Hepatocyte (in vitro differentiated cells): ENCODE results near the gene STAT4. TPM values are rescaled to one million over a fixed set of nuclear protein-coding genes. Genes with fewer than 3 reads are reported as not detected.

Source experiments
- DNase-seq: peaks from one replicate; pipeline ENCODE4 v3.0.0-alpha.2; 2016; ENCODE audit warnings: low spot score
- H2AFZ ChIP-seq: fragments of 200-600 bp; sonication (generic); 2 replicates; pipeline ENCODE4 v1.6.0; 2016; ENCODE audit warnings: antibody characterized with exemption, mild to moderate bottlenecking
- H3K27ac ChIP-seq: fragments of 200-600 bp; sonication (generic); 2 replicates; pipeline ENCODE4 v1.5.1; 2016; ENCODE audit warnings: mild to moderate bottlenecking
- H3K27me3 ChIP-seq: fragments of 200-600 bp; sonication (generic); 2 replicates; pipeline ENCODE4 v1.6.1; 2016
- H3K36me3 ChIP-seq: fragments of 200-600 bp; sonication (generic); replicated peaks from 2 replicates; pipeline ENCODE4 v1.5.1; 2016; ENCODE audit warnings: low read depth; ENCODE audit not compliant: insufficient read depth
- H3K4me1 ChIP-seq: fragments of 200-600 bp; sonication (generic); 2 replicates; pipeline ENCODE4 v1.5.1; 2016; ENCODE audit warnings: mild to moderate bottlenecking, moderate library complexity; ENCODE audit not compliant: insufficient read depth
- H3K4me2 ChIP-seq: fragments of 200-600 bp; sonication (generic); 2 replicates; pipeline ENCODE4 v1.6.0; 2016
- H3K4me3 ChIP-seq: fragments of 200-600 bp; sonication (generic); 2 replicates; pipeline ENCODE4 v1.5.1; 2016; ENCODE audit warnings: mild to moderate bottlenecking
- H3K79me2 ChIP-seq: fragments of 200-600 bp; sonication (generic); 2 replicates; pipeline ENCODE4 v1.6.0; 2017; ENCODE audit warnings: mild to moderate bottlenecking
- H3K9me2 ChIP-seq: fragments of 200-600 bp; sonication (generic); replicated peaks from 2 replicates; pipeline ENCODE4 v1.6.0; 2017; ENCODE audit warnings: mild to moderate bottlenecking; ENCODE audit not compliant: insufficient read depth
- H3K9me3 ChIP-seq: fragments of 200-600 bp; sonication (generic); 2 replicates; pipeline ENCODE4 v1.5.1; 2016; ENCODE audit warnings: low read depth, mild to moderate bottlenecking
- H4K20me1 ChIP-seq: fragments of 200-600 bp; sonication (generic); 2 replicates; pipeline ENCODE4 v1.6.0; 2016; ENCODE audit warnings: mild to moderate bottlenecking; ENCODE audit not compliant: insufficient read depth, poor library complexity, severe bottlenecking
- EZH2 ChIP-seq: fragments of 200-600 bp; sonication (generic); IDR thresholded peaks from 2 replicates; pipeline ENCODE4 v1.6.1; 2016; ENCODE audit warnings: antibody characterized with exemption, mild to moderate bottlenecking, borderline replicate concordance
- EZH2phosphoT487 ChIP-seq: fragments of 200-600 bp; sonication (generic); IDR thresholded peaks from one replicate; pipeline ENCODE4 v1.6.1; 2018; ENCODE audit warnings: antibody characterized with exemption, mild to moderate bottlenecking, low read depth, moderate library complexity; ENCODE audit not compliant: unreplicated experiment, severe bottlenecking
- WGBS: methylation state at CpG from one replicate; pipeline ENCODE4 v1.1.6; 2016; ENCODE audit warnings: low lambda C conversion rate; ENCODE audit errors: missing lambda C conversion rate; 5-methylcytosine and 5-hydroxymethylcytosine counted together
- polyA plus RNA-seq: library from polyadenylated mRNA; unstranded; fragments of >200 nt; fragmentation: Nextera tagmentation; extraction: Ambion mirVana; gene quantifications from 2 replicates; pipeline ENCODE4 v1.2.1, GENCODE V29; 2016
- total RNA-seq: library from RNA; depleted of rRNA; stranded (reverse); fragments of >200 nt; gene quantifications from 2 replicates; pipeline ENCODE4 v1.2.3, GENCODE V29; 2014
- TF ChIP-seq, protein P1 (sequence below): fragments of 200-600 bp; sonication (generic); IDR thresholded peaks from 2 replicates; pipeline ENCODE4 v1.5.1; 2016; ENCODE audit warnings: antibody characterized with exemption, mild to moderate bottlenecking; ENCODE audit not compliant: poor library complexity

The STAT4 gene
- total and polyA plus RNA-seq, 2 experiments from 2014 or later: 1.6 to 6.6 TPM

- Histone ChIP-seq H3K27me3 (no peaks in the 10 kb centered on the region), H3K36me3 (no peaks in the 10 kb centered on the region), H3K4me2 (no peak overlapping the region), H3K4me1 (peaks cover 10% of the 10 kb centered on the region), H3K9me3 (no peaks in the 10 kb centered on the region), H3K27ac (peak overlapping the region; percentile 2), H2AFZ (no peak overlapping the region), H4K20me1 (no peaks in the 10 kb centered on the region), H3K4me3 (no peak overlapping the region), H3K79me2 (no peaks in the 10 kb centered on the region), H3K9me2 (no peaks in the 10 kb centered on the region)
- no peak for TF ChIP-seq EZH2
- TF ChIP-seq EZH2phosphoT487: no peak
- 71% methylated on average over 10 of the region's 10 CpGs for WGBS
- DNase-seq: no peak
Measured at GRCh38 chr2:191029280-191029950, 121.4 kb downstream of the STAT4 start.

- TF ChIP-seq, protein P1, sequence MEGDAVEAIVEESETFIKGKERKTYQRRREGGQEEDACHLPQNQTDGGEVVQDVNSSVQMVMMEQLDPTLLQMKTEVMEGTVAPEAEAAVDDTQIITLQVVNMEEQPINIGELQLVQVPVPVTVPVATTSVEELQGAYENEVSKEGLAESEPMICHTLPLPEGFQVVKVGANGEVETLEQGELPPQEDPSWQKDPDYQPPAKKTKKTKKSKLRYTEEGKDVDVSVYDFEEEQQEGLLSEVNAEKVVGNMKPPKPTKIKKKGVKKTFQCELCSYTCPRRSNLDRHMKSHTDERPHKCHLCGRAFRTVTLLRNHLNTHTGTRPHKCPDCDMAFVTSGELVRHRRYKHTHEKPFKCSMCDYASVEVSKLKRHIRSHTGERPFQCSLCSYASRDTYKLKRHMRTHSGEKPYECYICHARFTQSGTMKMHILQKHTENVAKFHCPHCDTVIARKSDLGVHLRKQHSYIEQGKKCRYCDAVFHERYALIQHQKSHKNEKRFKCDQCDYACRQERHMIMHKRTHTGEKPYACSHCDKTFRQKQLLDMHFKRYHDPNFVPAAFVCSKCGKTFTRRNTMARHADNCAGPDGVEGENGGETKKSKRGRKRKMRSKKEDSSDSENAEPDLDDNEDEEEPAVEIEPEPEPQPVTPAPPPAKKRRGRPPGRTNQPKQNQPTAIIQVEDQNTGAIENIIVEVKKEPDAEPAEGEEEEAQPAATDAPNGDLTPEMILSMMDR: no peak
- TF ChIP-seq EZH2phosphoT487: no peak
- no peak for TF ChIP-seq EZH2
- Histone ChIP-seq H3K9me2 (no peaks in the 10 kb centered on the region), H3K36me3 (no peaks in the 10 kb centered on the region), H4K20me1 (no peaks in the 10 kb centered on the region), H3K27me3 (no peaks in the 10 kb centered on the region), H3K79me2 (no peaks in the 10 kb centered on the region), H3K4me2 (no peak overlapping the region), H3K4me3 (no peak overlapping the region), H3K4me1 (peaks cover 2% of the 10 kb centered on the region), H2AFZ (no peak overlapping the region), H3K9me3 (no peaks in the 10 kb centered on the region), H3K27ac (no peak overlapping the region)
- DNase-seq: no peak
- 41% methylated on average over 2 of the region's 2 CpGs for WGBS
Measured at GRCh38 chr2:191026377-191026776, 124.4 kb downstream of the STAT4 start.

DNA sequence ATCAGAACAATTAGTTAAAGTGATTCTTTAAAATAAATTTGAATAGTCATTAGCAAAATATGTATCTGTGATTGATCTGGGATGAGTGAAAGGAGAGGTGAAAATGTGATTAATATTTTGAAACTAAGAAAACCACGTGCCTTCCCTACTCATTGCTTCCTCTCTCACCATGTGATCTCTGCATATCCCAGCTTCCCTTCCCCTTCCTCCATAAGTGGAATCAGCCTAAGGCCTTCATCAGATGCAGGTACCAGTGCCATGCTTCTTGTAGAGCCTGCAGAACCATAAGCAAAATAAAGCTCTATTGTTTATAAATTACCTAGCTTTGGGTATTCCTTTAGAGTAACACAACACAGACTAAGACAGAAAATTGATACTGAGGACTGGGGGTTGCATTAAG, 125.7 kb downstream of the STAT4 start:
- Histone ChIP-seq H3K9me2 (no peaks in the 10 kb centered on the region), H3K27me3 (no peaks in the 10 kb centered on the region), H3K36me3 (no peaks in the 10 kb centered on the region), H3K9me3 (no peaks in the 10 kb centered on the region), H3K79me2 (peaks cover 2% of the 10 kb centered on the region), H4K20me1 (no peaks in the 10 kb centered on the region), H3K4me1 (peaks cover 9% of the 10 kb centered on the region), H3K27ac (no peak overlapping the region), H3K4me2 (no peak overlapping the region), H3K4me3 (no peak overlapping the region), H2AFZ (no peak overlapping the region)
- WGBS: 82% methylated on average over 1 of the region's 1 CpG
- no peak for DNase-seq
- TF ChIP-seq EZH2: no peak
- TF ChIP-seq, protein P1: no peak
- no peak for TF ChIP-seq EZH2phosphoT487

DNA sequence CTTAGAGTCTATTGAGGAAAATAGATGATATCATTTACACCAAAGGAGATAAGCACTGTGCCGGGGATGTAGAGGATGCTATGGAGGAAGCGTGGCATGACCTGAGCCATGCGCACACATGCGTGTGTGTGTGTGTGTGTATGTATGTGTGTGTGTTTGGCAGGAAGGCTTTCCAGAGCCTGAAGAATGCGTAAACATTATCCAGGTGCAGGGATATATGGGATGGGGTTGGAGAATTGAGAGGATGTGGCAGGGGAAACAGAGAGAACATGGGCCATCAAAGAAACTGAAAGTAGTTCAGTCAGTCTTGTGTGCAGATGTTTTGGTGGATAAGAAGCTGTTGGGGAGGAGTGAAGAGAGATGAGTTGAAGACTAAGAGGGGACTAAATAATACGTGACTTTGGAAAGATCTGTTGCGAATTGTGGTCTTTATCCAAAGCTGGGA, 127.5 kb downstream of the STAT4 start:
- WGBS: 93% methylated on average over 7 of the region's 7 CpGs
- DNase-seq: no peak
- Histone ChIP-seq H2AFZ (no peak overlapping the region), H3K4me1 (peaks cover 9% of the 10 kb centered on the region), H3K27me3 (no peaks in the 10 kb centered on the region), H3K9me2 (no peaks in the 10 kb centered on the region), H3K36me3 (no peaks in the 10 kb centered on the region), H3K4me2 (no peak overlapping the region), H4K20me1 (no peaks in the 10 kb centered on the region), H3K27ac (no peak overlapping the region), H3K9me3 (no peaks in the 10 kb centered on the region), H3K79me2 (peaks cover 2% of the 10 kb centered on the region), H3K4me3 (no peak overlapping the region)
- TF ChIP-seq EZH2 (no peak), EZH2phosphoT487 (no peak)
- TF ChIP-seq, protein P1: no peak
